Muscle of leg (tissue), 11 donors: ENCODE results near the gene EPS8L2. TPM values are rescaled to one million over a fixed set of nuclear protein-coding genes. Genes with fewer than 3 reads are reported as not detected.

Experiments used
- DNase-seq: peaks from one replicate; pipeline ENCODE4 v3.0.0; 2013
- H3K27ac ChIP-seq: one replicate; pipeline ENCODE4 v1.5.1; 2013; ENCODE audit warnings: mild to moderate bottlenecking, low read length, control low read depth
- H3K27me3 ChIP-seq: one replicate; pipeline ENCODE4 v1.6.1; 2013; ENCODE audit warnings: low read length; ENCODE audit not compliant: control insufficient read depth, insufficient read depth
- H3K36me3 ChIP-seq: one replicate; pipeline ENCODE4 v1.6.1; 2013; ENCODE audit warnings: low read length; ENCODE audit not compliant: control insufficient read depth, insufficient read depth
- H3K4me1 ChIP-seq: one replicate; pipeline ENCODE4 v1.6.1; 2013; ENCODE audit warnings: low read length; ENCODE audit not compliant: control insufficient read depth, insufficient read depth
- H3K4me3 ChIP-seq: one replicate; pipeline ENCODE4 v1.5.1; 2013; ENCODE audit warnings: low read length, control low read depth
- H3K9me3 ChIP-seq: replicated peaks from 2 replicates; pipeline ENCODE4 v1.6.1; 2013; ENCODE audit warnings: low read depth, low read length; ENCODE audit not compliant: control insufficient read depth
- WGBS: methylation state at CpG from one replicate; pipeline ENCODE4 v1.1.5; 2013; ENCODE audit warnings: missing lambda C conversion rate; ENCODE audit not compliant: insufficient coverage; 5-methylcytosine and 5-hydroxymethylcytosine counted together
- polyA plus RNA-seq, 8 donors: library from polyadenylated mRNA; unstranded; fragments of 120-200 nt; gene quantifications; one replicate each; pipeline versions ENCODE4 v1.2.1 to v1.2.3, GENCODE V29; 2013; ENCODE audit warnings: inconsistent platforms in 1 of 8, low replicate concordance in 1 of 8; ENCODE audit not compliant: insufficient read length in 8 of 8, insufficient read depth in 1 of 8
- total RNA-seq: library from RNA; stranded (reverse); fragments of 120-200 nt; gene quantifications from one replicate; pipeline ENCODE4 v1.2.4, GENCODE V29; 2013

Gene EPS8L2
- total and polyA plus RNA-seq, 9 donors = 1.5 to 14.1 (median 2.0) TPM

DNA sequence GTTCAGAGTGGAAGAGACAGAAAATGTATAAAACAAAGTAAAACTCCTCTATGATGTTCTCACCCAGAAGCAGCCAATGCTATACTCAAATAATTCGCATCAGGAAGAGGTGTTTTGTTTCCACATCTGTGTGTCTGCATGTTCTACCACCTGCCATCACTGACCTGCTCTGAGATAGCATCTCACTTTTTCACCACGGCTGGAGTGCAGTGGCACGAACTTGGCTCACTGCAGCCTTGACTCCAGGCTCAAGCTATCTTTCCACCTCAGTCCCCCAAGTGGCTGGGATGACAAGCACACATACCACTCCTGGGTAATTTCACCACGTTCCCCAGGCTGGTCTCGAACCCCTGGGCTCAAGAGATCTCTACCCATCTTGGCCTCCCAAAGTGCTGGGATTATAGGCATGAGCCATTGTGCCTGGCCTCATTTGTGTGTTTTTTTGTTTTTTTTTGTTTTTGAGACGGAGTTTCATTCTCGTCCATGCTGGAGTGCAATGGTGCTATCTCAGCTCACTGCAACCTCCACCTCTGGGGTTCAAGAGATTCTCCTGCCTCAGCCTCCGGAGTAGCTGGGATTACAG, 55.6 kb downstream of the EPS8L2 start:
- 89% methylated on average over 3 of the region's 8 CpGs for WGBS

GRCh38 chr11:762421-763072, 56.5 kb downstream of the EPS8L2 start:
- Histone ChIP-seq H3K4me1 (no peaks in the 10 kb centered on the region), H3K27me3 (no peaks in the 10 kb centered on the region), H3K36me3 (peaks cover 76% of the 10 kb centered on the region), H3K4me3 (no peak overlapping the region), H3K9me3 (no peaks in the 10 kb centered on the region), H3K27ac (no peak overlapping the region)
- DNase-seq = no peak
- 50% methylated on average over 5 of the region's 10 CpGs for WGBS

More for the DNA sequence above, 55.6 kb downstream of the EPS8L2 start:
- H3K27me3 ChIP-seq = no peaks in the 10 kb centered on the region
- H3K4me3 ChIP-seq = no peak overlapping the region
- no peak for DNase-seq
- H3K27ac ChIP-seq = no peak overlapping the region
- H3K9me3 ChIP-seq = no peaks in the 10 kb centered on the region
- H3K4me1 ChIP-seq = no peaks in the 10 kb centered on the region
- peaks cover 76% of the 10 kb centered on the region for H3K36me3 ChIP-seq

- no peak for DNase-seq
- Histone ChIP-seq H3K27me3 (no peaks in the 10 kb centered on the region), H3K27ac (no peak overlapping the region)
Measured at GRCh38 chr11:763073-763463, 57.0 kb downstream of the EPS8L2 start.

DNA sequence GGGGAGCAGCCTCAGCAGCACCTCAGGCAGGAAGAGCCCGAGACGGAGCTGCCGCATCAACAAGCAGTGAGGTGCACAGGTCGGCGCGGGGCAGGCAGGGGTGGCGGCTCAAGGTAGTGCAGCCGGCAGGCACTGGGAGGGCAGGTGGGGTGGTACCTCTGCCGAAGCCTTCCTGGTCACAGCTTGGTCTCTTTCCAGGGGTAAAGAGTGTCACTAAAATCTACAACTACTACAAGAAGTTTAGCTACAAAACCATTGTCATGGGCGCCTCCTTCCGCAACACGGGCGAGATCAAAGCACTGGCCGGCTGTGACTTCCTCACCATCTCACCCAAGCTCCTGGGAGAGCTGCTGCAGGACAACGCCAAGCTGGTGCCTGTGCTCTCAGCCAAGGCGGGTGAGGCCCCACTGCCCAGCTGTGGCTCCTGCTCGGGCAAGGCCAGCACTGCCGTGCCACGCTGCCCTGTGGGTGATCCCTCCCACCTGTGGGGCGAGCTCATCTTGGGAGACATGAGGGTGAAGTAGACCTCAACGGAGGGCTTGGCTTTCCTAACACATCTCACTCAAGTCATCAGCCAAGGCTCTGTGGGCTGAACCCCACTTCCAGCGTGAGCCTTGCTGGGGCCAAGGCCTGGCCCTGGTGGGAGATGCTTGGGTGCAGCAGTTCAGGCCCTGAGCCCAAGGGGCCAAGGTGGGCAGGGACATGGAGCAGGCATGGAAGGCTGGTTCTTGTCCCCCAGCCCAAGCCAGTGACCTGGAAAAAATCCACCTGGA, 57.7 kb downstream of the EPS8L2 start:
- no peak overlapping the region for H3K27ac ChIP-seq
- no peak for DNase-seq
- no peaks in the 10 kb centered on the region for H3K27me3 ChIP-seq
- H3K36me3 ChIP-seq = peaks cover 74% of the 10 kb centered on the region
- no peaks in the 10 kb centered on the region for H3K9me3 ChIP-seq
- 86% methylated on average over 17 of the region's 22 CpGs for WGBS
- H3K4me1 ChIP-seq = no peaks in the 10 kb centered on the region
- H3K4me3 ChIP-seq = no peak overlapping the region

More at GRCh38 chr11:763073-763463, 57.0 kb downstream of the EPS8L2 start:
- H3K9me3 ChIP-seq = no peaks in the 10 kb centered on the region
- no peak overlapping the region for H3K4me3 ChIP-seq
- 84% methylated on average over 5 of the region's 24 CpGs for WGBS
- H3K4me1 ChIP-seq = no peaks in the 10 kb centered on the region
- peaks cover 74% of the 10 kb centered on the region for H3K36me3 ChIP-seq

GRCh38 chr11:764322-765024, 58.4 kb downstream of the EPS8L2 start:
- 84% methylated on average over 14 of the region's 18 CpGs for WGBS
- DNase-seq = no peak
- H3K27me3 ChIP-seq = no peaks in the 10 kb centered on the region
- H3K9me3 ChIP-seq = no peaks in the 10 kb centered on the region
- no peak overlapping the region for H3K4me3 ChIP-seq
- H3K27ac ChIP-seq = no peak overlapping the region
- no peaks in the 10 kb centered on the region for H3K4me1 ChIP-seq
- peaks cover 72% of the 10 kb centered on the region for H3K36me3 ChIP-seq

GRCh38 chr11:765025-765801, 59.2 kb downstream of the EPS8L2 start:
- 69% methylated on average over 11 of the region's 19 CpGs for WGBS
- DNase-seq = no peak
- no peaks in the 10 kb centered on the region for H3K9me3 ChIP-seq

GRCh38 chr11:765802-766091, 59.7 kb downstream of the EPS8L2 start:
- Histone ChIP-seq H3K36me3 (peaks cover 72% of the 10 kb centered on the region), H3K27ac (no peak overlapping the region), H3K9me3 (no peaks in the 10 kb centered on the region), H3K4me1 (no peaks in the 10 kb centered on the region), H3K4me3 (no peak overlapping the region), H3K27me3 (no peaks in the 10 kb centered on the region)
- no peak for DNase-seq
- WGBS = 91% methylated on average over 4 of the region's 8 CpGs

More at GRCh38 chr11:765025-765801, 59.2 kb downstream of the EPS8L2 start:
- no peaks in the 10 kb centered on the region for H3K27me3 ChIP-seq
- no peak overlapping the region for H3K27ac ChIP-seq
- H3K36me3 ChIP-seq = peaks cover 70% of the 10 kb centered on the region
- no peak overlapping the region for H3K4me3 ChIP-seq
- no peaks in the 10 kb centered on the region for H3K4me1 ChIP-seq

GRCh38 chr11:766106-766935, 60.3 kb downstream of the EPS8L2 start:
- Histone ChIP-seq H3K4me3 (no peak overlapping the region), H3K36me3 (peaks cover 74% of the 10 kb centered on the region), H3K27ac (no peak overlapping the region), H3K4me1 (no peaks in the 10 kb centered on the region), H3K9me3 (no peaks in the 10 kb centered on the region), H3K27me3 (no peaks in the 10 kb centered on the region)
- no peak for DNase-seq
- WGBS = 73% methylated on average over 3 of the region's 11 CpGs

DNA sequence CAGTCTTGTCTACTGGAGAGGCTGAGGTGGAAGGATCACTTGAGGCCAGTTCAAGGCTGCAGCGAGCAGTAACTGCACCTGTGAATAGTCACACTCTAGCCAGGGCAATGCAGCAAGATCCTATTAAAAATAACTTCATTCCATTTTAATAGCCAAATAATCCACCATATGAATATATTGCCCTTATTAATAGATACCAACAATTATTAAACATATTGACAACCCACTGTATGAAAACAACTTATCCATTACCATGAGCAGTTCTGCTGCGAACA, 60.8 kb downstream of the EPS8L2 start:
- Histone ChIP-seq H3K4me1 (no peaks in the 10 kb centered on the region), H3K27ac (no peak overlapping the region), H3K4me3 (no peak overlapping the region), H3K27me3 (no peaks in the 10 kb centered on the region), H3K9me3 (no peaks in the 10 kb centered on the region), H3K36me3 (peaks cover 74% of the 10 kb centered on the region)
- DNase-seq = no peak
- 100% methylated on average over 1 of the region's 2 CpGs for WGBS
